Glomerular visceral epithelial cell (primary cell): ENCODE measurements around the gene C19orf25.

Experiments used
- DNase-seq: peaks from one replicate; pipeline ENCODE4 v3.0.0-alpha.2; 2016; ENCODE audit errors: extremely low spot score

The C19orf25 gene

DNA sequence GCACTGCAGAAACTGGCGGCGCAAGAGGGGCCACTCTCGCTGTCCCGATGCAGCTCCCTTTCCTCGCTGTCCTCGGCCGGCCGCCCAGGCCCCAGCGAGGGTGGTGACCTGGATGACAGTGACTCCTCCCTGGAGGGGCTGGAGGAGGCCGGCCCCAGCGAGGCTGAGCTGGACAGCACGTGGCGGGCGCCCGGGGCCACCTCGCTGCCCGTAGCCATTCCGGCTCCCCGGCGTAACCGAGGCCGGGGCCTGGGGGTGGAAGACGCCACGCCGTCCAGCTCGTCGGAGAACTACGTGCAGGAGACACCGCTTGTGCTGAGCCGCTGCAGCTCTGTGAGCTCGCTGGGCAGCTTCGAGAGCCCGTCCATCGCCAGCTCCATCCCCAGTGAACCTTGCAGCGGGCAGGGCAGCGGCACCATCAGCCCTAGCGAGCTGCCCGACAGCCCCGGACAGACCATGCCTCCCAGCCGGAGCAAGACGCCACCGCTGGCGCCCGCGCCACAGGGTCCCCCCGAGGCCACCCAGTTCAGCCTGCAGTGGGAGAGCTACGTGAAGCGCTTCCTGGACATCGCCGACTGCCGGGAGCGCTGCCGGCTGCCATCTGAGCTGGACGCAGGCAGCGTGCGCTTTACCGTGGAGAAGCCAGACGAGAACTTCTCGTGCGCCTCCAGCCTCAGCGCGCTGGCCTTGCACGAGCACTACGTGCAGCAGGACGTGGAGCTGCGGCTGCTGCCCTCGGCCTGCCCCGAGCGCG, 12.4 kb downstream of the C19orf25 start:
- DNase-seq: no peak

DNA sequence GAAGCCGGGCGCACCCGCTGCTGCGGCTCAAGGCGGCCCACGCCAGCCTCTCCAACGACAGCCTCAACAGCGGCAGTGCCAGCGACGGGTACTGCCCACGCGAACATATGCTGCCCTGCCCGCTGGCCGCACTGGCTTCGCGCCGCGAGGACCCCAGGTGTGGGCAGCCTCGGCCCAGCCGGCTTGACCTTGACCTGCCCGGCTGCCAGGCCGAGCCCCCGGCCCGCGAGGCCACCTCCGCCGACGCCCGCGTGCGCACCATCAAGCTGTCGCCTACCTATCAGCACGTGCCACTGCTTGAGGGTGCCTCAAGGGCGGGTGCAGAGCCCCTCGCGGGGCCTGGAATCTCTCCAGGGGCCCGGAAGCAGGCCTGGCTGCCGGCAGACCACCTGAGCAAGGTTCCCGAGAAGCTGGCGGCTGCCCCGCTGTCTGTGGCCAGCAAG, 13.0 kb downstream of the C19orf25 start:
- no peak for DNase-seq

DNA sequence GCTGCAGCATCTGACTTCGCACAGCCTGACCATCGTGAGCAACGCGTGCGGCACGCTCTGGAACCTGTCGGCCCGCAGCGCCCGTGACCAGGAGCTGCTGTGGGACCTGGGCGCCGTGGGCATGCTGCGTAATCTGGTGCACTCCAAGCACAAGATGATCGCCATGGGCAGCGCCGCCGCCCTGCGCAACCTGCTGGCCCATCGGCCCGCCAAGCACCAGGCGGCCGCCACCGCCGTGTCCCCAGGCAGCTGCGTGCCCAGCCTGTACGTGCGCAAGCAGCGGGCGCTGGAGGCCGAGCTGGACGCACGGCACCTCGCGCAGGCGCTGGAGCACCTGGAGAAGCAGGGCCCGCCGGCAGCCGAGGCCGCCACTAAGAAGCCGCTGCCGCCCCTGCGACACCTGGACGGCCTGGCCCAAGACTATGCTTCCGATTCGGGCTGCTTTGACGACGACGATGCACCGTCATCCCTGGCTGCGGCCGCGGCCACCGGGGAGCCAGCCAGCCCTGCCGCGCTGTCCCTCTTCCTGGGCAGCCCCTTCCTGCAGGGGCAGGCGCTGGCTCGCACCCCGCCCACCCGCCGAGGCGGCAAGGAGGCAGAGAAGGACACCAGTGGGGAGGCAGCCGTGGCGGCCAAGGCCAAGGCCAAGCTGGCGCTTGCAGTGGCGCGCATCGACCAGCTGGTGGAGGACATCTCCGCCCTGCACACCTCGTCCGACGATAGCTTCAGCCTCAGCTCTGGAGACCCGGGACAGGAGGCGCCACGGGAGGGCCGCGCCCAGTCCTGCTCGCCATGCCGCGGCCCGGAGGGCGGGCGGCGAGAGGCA, 13.6 kb downstream of the C19orf25 start:
- no peak for DNase-seq

DNA sequence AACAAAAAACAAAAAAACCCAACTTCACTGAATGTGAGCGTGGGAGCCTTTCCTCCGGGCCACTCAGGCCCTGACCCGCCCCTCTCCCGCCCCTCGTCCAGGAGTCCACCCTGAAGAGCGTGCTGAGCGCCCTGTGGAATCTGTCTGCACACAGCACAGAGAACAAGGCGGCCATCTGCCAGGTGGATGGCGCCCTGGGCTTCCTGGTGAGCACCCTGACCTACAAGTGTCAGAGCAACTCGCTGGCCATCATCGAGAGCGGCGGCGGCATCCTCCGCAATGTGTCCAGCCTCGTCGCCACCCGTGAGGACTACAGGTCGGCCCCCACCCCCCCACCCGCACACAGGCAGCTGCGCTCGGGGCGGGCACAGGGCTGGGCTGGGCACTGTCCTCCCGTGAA, 17.2 kb downstream of the C19orf25 start:
- no peak for DNase-seq

DNA sequence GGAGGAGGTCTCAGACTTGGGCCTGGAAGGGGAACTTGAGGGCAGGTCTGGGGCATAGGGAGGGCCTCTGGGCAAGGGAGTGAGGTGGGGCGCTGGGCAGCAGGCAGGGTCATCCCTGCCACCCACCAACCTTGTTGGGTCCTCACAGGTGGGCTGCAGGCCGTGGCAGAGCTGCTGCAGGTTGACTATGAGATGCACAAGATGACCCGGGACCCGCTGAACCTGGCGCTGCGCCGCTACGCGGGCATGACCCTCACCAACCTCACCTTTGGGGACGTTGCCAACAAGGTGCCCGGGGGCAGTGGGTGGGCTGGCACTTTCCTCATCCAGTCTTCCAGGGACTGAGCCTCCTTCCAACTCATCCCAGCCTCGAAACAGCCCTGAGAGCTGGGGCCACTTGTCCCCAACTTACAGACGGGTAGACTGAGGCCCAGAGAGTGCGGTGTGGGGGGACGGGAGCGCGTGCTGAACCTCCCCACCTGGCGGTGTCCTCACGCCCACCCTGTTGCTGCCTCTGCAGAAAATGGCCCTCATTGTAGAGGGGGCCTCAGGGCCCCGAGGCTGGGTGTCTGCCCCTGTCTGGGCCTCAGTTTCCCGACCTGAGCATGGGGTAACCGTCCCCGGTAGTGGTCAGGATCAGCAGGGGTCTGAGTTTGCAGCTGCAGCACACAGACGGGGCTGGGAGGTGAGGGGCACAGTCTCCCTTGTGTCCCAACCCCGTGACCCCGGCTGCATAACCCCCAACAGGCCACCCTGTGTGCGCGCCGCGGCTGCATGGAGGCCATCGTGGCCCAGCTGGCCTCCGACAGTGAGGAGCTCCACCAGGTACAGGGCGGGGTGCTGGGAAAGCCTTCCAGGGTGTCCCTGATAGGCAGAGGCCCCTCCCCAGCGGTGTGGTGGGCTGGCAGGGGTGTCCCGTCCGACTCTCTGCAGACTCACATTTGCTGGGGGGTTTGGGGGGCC, 18.7 kb downstream of the C19orf25 start:
- DNase-seq: no peak

DNA sequence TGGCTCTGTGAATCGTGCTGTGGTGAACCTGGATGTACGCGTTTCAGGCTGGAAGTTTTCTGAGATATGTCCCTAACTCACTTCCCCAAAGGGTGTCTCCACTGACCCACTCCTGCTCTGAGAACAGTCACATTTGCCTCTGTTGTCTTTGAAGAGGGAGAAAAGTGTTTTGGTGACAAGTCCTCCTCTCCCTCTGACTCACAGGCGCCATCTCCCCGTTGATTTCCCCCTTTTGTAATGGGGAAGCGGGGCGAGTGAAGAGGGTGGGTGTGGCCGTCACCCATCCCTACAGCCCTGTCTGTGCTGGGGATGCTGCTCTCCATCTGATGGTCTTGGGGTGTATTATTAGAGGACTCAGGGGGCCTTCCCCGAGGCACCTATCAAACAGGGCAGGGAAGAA, 19.5 kb downstream of the C19orf25 start:
- DNase-seq: no peak

DNA sequence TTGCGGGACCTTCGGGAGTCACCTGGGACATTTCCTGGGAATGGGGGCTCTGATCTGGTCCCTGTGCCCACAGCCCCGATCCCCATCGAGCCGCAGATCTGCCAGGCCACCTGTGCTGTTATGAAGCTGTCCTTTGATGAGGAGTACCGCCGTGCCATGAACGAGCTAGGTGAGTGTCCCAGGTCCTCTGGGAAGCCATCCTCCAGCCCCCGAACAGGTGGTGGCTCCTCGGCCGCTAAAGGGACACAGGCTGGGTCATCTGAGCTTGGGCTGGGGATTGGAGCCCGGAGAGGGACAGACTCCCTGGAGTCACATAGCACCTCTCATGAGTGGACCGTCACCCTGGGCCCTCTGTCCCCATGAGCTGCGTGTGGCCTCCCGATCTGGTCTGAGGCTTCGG, 21.1 kb downstream of the C19orf25 start:
- no peak for DNase-seq

DNA sequence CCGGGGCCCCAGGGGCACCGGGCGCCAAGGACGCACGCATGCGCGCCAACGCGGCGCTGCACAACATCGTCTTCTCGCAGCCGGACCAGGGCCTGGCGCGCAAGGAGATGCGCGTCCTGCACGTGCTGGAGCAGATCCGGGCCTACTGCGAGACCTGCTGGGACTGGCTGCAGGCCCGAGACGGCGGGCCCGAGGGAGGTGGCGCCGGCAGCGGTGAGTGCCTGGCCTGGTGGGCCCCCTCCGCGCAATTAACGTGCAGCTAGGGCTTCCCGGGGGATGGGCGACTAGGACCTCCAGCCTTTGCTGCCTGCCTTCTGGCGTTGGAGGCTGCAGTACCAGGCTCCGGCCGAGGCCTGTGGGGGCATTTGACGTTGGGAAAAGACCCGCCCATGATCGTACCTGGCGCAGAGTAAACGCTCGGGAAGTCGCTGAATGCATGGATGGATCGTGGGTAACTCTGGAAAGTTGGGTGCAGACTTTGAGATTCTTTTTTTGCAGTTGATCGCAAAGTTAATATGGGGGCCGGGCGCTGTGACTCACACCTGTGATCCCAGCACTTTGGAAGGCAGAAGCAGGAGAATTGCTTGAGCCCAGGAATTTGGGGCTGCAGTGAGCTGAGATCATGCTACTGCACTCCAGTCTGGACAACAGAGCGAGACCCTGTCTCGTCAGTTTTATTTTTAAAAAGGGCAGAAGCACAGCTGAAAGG, 21.8 kb downstream of the C19orf25 start:
- no peak for DNase-seq

DNA sequence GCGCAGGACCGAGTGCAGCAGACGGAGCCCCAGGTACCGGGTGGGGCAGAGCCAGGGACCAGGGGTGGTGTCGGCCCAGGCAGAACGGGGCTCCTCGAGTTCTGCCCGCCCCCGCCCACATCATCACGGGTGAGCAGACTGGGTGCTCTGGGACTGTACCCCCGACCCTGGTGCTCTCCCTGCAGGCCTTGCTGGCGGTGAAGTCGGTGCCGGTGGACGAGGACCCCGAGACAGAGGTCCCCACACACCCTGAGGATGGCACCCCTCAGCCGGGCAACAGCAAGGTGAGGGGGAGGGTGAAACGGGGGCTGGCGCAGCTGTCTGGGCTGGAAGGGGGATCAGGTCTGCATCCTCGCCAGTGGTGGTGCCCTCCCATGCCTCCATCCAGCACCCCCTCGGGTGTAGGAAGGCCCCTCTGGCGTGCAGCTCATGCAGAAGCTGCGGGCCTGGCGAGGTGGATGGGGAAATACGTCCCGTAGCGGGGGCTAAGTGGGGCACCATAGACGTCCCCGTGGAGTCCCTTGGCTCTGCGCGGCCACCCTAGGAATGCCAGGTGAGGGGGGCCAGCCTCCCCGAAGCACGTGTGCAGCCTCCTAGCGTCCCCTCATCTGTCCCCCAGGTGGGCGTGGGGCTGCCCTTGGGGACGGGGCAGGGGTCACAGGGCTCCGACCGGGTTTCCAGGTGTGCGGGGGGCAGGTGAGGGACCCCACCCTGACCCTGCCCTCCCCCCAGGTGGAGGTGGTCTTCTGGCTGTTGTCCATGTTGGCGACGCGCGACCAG, 22.7 kb downstream of the C19orf25 start:
- DNase-seq: no peak

DNA sequence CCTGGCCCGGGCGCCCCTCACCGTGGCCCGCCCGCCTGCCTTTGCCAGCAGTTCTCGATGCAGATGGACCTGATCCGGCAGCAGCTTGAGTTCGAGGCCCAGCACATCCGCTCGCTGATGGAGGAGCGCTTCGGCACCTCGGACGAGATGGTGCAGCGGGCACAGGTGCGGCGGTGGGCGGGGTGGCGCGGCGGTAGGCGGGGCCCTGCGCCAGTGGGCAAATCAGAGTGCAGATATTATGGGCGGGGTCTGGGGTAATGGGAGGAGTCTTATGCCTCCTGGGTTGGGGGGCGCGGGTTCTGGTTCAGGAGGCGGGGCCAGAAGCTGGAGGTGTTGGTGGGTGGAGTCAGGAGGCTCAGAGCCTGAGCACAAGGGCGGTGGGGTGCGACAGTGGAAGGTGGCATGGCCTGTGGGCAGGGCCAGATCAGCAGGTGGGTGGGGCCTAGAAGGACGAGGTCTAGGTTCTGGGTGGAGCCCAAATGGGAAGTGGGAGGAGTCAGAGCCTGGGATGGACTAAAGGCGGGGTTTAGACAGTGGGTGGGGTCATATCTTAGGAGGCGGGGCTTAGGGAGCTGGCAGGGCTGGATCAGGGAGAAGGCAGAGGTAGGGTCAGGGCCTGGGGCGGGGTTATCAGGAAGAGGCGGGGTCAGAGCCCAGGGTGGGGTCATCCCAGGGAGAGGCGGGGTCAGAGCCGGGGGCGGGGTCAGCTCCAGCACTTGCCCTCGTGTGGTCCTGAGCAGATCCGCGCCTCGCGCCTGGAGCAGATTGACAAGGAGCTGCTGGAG, 23.5 kb downstream of the C19orf25 start:
- peak; percentile 57 for DNase-seq

DNA sequence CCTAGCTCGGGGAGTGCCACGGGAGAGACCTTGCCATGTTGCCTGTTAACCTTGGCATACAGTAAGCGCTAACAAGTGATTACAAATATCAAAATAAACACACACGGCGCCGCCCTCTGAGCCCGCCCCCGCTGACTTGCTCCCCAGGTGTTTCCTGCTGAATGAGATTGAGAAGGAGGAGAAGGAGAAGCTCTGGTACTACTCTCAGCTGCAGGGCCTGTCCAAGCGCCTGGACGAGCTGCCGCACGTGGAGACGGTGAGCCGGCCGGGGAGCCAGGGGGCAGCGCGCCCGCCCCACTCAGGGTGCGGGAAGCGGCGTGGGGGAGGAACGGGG, 24.0 kb downstream of the C19orf25 start:
- no peak for DNase-seq

DNA sequence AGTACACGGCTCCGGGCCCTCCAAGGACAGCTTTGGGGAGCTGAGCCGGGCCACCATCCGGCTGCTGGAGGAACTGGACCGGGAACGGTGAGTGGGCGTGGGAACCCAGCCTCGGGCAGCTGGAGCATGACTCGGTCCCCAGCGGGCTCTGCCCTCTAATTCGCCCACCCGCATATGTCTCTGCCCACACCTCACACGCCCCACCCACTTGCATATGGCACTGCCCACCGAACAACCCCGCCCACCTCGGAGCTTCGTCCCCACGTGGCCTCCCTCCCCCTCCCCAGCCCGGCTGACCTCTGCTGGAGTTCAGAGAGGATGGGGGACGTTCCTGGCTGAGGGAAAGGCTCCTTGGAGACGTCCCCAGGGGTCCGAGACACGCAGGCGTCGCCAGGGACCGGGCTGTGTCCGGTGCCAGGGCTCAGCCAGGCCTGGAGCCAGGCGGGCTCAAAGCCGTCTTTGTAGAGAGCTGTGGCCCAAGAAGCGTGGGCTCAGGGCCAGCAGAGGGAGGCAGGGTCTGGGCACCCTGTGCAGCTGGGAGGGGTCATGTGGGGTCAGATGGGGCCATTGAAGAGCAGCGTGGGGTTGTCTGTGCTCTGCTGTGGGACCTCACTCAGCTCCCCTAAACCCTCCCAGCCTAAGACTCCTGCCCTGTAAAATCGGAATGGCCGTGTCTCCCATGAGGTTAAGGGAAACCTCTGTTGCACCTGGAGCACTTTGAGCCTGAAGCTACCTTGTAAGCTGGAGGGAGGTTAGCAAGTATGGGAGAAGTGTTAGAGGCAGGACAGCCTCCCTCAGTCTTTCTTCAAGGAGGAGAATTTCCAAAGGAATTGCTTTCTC, 25.3 kb downstream of the C19orf25 start:
- peak; percentile 53 for DNase-seq

DNA sequence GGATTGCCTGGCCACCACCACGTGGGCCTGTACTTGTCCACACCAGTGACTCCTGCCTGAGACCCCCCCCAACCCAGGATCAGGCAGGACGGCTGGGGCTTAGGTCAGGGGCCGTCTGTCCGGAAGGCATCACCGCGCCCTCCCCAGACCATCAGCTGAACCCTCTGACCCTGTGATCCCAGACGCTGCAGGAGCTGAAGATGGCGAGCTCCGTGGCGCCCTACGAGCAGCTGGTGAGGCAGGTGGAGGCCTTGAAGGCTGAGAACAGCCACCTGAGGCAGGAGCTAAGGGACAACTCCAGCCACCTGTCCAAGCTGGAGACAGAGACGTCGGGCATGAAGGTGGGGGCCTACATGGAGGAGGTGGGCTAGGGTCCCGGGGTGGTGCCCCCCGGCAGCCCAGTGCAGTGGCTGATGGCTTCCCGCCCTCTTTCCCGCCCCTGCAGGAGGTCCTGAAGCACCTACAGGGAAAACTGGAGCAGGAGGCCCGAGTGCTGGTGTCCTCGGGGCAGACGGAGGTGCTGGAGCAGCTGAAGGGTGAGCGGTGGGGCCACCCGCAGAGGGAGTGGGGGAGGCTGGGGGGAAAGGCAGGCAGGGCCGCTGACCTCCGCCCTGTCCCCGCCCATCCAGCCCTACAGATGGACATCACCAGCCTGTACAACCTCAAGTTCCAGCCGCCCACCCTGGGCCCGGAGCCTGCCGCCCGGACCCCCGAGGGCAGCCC, 26.1 kb downstream of the C19orf25 start:
- DNase-seq: no peak

DNA sequence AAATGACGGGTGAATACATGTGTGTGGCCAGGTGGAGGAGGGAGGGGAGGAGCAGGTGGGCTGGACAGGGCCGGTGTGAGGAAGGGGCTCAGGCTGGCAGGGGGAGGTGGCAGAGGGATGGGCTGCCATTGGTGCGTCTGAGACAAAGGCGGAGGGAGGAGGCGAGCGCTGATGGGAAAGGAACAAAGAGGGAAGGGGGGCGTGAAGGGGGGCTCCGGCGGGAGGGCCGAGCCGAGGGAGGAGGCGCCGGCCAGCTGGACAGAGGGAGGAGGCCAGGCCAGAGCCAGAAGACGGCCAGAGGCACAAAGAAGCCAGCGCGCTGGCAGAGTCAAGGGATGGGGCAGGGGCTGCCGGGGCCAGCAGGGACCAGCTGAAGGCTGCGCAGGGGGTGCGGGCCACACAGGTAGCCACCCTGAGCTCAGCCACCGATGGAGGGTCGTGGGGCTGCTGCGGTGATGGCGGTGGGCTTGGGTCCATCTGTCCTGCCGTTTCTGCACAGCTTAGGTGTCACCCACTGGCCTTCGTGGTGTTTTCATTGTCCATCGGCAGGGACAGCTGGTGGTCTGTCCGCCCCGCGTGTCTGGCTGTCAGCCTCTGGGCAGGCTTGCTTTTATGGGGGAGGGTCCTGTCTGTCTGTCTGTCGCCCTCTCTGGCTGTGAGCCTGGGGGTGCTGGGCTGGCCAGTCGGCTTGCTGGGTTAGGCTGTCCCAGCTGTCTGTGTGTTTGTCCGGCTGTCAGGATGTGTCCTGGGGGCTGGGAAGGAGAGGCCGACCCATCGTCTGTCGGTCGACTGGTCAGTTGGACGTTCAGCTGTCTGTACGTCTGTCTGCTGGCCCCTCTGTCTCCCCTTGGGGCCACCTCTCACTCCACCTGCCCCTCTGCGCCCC, 26.9 kb downstream of the C19orf25 start:
- no peak for DNase-seq

DNA sequence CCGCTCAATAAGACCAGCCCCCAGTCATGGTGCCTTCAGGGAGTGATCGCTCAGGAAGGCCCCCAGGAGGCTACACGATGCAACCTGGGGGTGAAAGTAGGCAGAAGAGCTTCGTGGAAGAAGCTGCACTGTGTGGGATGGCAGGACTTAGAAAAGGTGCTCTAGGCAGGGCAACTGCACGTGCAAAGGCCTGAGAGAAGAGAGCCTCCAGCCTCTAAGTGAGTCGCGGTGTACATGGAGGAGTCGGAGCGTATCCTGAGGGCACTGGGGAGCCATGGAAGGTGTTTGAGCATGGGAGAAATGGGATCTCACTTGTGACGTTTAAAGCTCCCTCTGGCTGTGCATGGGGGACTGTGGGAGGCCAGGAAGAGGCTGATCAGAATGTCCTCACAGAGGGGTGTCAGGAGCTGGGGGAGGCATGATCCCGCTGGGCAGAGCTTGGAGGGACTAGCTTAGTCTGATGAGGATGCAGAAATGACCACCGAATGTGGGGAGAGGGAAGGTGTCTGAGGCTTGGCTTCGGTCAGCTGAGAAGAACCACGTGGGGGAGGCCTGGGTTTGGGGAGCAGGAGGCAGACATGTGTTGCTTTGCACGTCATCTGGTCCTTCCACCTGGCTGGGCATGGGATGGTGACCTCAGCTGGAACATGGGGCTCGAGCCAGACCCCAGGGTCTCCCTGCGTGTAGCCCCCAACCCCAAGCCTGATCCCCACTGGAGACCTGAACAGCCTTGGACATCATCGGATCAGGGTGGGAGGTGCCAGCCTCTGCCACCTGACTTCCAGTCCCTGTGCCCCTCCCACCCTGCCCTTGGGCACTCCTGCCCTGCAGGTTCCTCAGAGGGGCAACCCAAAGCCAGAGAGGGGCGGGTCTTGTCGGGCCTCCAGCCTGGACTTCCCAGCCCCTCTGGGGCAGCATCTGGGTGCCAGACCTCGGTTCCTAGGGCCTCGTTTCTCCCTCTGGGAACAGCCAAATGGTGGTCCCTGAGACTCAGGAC, 28.0 kb downstream of the C19orf25 start:
- DNase-seq: no peak
